Skeletal muscle tissue (tissue), 4 donors: Measurements from ENCODE around the gene USF1. TPM values are rescaled to one million over a fixed set of nuclear protein-coding genes. Genes with fewer than 3 reads are reported as not detected.

ENCODE experiments used
- H3K27ac ChIP-seq: one replicate; pipeline ENCODE4 v1.7.0; 2013; ENCODE audit warnings: mild to moderate bottlenecking, low read depth, low read length, inconsistent platforms
- H3K27me3 ChIP-seq, 3 donors: one replicate each; pipeline ENCODE4 v1.7.0; 2013; ENCODE audit warnings: low read length in 3 of 3; ENCODE audit not compliant: control insufficient read depth in 3 of 3, insufficient read depth in 3 of 3
- H3K36me3 ChIP-seq, 3 donors: one replicate each; pipeline ENCODE4 v1.7.0; 2013; ENCODE audit warnings: low read length in 3 of 3; ENCODE audit not compliant: control insufficient read depth in 3 of 3, insufficient read depth in 3 of 3
- H3K4me1 ChIP-seq, 3 donors: one replicate each; pipeline ENCODE4 v1.7.0; 2013; ENCODE audit warnings: low read length in 3 of 3, mild to moderate bottlenecking in 3 of 3; ENCODE audit not compliant: control insufficient read depth in 3 of 3, insufficient read depth in 3 of 3
- H3K4me3 ChIP-seq, 3 donors: one replicate each; pipeline ENCODE4 v1.7.0; 2013; ENCODE audit warnings: low read length in 3 of 3
- H3K9ac ChIP-seq, 3 donors: one replicate each; pipeline ENCODE4 v1.7.0; 2013; ENCODE audit warnings: low read length in 3 of 3, mild to moderate bottlenecking in 3 of 3, moderate library complexity in 2 of 3, low read depth in 1 of 3
- H3K9me3 ChIP-seq, 3 donors: one replicate each; pipeline ENCODE4 v1.7.0; 2013; ENCODE audit warnings: low read length in 3 of 3; ENCODE audit not compliant: control insufficient read depth in 3 of 3
- total RNA-seq: library from RNA; depleted of rRNA; stranded (reverse); fragments of >200 nt; gene quantifications from one replicate; pipeline ENCODE4 v1.2.3, GENCODE V29; 2014
- donor health status: Osteomylitis.

Gene USF1, protein sequence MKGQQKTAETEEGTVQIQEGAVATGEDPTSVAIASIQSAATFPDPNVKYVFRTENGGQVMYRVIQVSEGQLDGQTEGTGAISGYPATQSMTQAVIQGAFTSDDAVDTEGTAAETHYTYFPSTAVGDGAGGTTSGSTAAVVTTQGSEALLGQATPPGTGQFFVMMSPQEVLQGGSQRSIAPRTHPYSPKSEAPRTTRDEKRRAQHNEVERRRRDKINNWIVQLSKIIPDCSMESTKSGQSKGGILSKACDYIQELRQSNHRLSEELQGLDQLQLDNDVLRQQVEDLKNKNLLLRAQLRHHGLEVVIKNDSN
- total RNA-seq = 66.3 TPM

DNA sequence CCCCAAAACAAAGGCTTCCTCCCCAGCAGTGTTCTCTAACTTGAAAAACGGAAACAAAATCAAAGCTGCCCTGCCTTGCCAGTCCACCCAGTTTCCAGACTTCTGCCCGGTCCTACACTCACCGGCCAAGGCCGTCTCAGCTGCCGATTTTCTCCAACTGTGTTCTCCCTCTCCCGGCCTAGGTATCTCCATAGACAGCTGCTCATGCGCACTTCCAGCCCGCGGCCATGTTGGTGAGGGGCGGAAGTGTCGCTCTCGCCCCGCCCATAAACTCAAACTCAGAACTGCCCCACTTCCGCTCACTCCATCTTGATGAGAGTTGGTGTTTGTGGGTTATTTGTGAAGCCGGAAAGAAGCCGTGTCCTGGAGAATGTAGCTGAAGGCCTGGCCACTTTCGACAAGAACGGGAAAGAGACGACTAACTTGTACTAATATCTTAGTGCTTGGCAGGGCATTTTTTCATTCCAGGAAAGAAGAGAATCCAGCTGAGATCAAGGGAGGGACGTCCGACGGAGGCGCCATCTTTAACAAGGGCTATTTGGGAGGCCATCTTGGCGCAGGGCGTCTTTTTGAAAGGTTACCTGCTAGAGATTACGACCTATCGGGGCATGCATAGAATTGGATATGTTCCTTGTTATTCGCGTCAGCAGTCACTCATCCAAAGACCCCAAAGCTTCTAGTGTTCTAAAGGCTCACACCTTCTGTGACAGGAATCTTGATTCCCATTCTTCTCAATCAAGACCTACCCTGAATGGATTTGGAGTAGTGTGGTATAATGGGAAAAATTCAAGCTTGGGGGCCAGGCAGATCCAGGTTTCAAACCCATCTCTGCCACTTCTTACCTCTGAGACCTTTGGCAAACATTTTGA lies at the start of gene USF1:
Gene USF1, minus strand, starts transcription at position 242 of the 869 bp plus-strand sequence. CDS start 2,702 bp downstream, outside the sequence.
- H3K27me3 ChIP-seq = no peaks in the 10 kb centered on the region
- peaks cover 17 to 20% (median 18%) of the 10 kb centered on the region in 3 donors for H3K36me3 ChIP-seq
- H3K4me3 ChIP-seq = peak within 1 kb of the TSS; percentile 85 to 98 (median 96)
- no peaks in the 10 kb centered on the region for H3K9me3 ChIP-seq
- H3K27ac ChIP-seq = peak within 1 kb of the TSS; percentile 88
- H3K9ac ChIP-seq = peak within 1 kb of the TSS; percentile 95 to 97 (median 95)
- peaks cover 10 to 20% (median 17%) of the 10 kb centered on the region in 3 donors for H3K4me1 ChIP-seq

DNA sequence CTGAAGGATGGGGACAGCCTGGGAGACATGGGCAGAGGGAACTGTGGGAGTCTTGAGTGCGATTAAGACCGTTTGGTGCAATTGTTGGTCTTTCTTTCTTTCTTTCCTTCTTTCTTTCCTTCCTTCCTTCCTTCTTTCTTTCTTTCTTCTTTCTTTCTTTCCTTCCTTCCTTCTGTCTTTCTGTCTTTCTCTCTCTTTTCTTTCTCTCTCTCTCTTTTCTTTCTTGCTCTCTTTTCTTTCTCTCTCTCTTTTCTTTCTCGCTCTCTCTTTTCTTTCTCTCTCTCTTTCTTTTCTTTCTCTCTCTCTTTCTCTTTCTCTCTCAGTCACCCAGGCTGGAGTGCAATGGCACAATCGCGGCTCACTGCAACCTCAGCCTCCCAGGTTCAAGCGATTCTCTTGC lies 49.5 kb upstream of the USF1 start:
- Histone ChIP-seq H3K9ac (no peak overlapping the region), H3K4me3 (no peak overlapping the region)

DNA sequence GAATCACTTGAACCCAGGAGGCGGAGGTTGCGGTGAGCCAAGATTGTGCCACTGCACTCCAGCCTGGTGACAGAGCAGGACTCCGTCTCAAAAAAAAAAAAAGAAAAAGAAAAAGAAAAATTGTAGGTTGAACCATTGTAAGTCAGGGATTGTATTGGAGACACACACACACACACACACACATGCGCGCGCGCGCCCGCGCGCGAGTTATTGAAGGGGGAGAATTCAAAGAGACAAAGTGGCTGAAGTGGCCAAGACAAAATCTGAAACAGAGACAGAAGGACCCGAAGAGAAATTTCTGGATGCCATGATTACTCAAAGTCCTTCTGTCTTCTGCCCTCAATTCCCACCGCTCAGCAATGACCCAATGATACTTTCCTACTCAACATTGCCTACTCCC lies 48.7 kb upstream of the USF1 start:
- no peak overlapping the region for H3K9ac ChIP-seq
- H3K4me1 ChIP-seq = peaks cover 16 to 25% (median 17%) of the 10 kb centered on the region in 3 donors
- no peak overlapping the region for H3K27ac ChIP-seq
- H3K4me3 ChIP-seq = no peak overlapping the region
- no peaks in the 10 kb centered on the region for H3K9me3 ChIP-seq
- H3K27me3 ChIP-seq = no peaks in the 10 kb centered on the region
- peaks cover 0 to 2% (median 0%) of the 10 kb centered on the region in 3 donors for H3K36me3 ChIP-seq

More for the DNA sequence above, 49.5 kb upstream of the USF1 start:
- Histone ChIP-seq H3K27ac (no peak overlapping the region), H3K36me3 (peaks cover 3 to 9% (median 5%) of the 10 kb centered on the region in 3 donors), H3K27me3 (no peaks in the 10 kb centered on the region), H3K9me3 (no peaks in the 10 kb centered on the region), H3K4me1 (peaks cover 17 to 30% (median 19%) of the 10 kb centered on the region in 3 donors)

DNA sequence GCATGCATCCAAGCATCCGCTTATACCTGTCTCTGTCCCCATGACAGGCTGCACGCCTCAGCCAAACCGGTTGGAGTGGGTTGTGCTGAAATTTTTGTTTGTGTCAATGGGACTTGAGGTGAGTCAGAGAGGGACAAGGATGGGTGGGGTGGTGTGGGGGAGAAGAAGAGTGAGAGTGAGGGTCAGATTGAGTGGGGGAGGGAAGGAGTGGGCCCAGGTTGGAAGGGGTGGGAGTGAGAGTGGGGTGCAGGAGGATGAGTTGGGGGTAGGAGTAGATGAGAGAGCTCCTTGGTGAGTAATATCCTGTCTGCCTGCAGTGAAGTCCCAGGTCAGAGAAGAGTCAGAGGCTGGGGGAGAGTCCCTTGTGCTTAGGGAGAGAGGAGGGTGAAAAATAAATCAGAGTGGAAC lies 46.8 kb upstream of the USF1 start:
- Histone ChIP-seq H3K4me3 (no peak overlapping the region), H3K27me3 (no peaks in the 10 kb centered on the region), H3K36me3 (no peaks in the 10 kb centered on the region), H3K9ac (no peak overlapping the region), H3K4me1 (peaks cover 5 to 14% (median 8%) of the 10 kb centered on the region in 3 donors), H3K27ac (no peak overlapping the region), H3K9me3 (no peaks in the 10 kb centered on the region)

DNA sequence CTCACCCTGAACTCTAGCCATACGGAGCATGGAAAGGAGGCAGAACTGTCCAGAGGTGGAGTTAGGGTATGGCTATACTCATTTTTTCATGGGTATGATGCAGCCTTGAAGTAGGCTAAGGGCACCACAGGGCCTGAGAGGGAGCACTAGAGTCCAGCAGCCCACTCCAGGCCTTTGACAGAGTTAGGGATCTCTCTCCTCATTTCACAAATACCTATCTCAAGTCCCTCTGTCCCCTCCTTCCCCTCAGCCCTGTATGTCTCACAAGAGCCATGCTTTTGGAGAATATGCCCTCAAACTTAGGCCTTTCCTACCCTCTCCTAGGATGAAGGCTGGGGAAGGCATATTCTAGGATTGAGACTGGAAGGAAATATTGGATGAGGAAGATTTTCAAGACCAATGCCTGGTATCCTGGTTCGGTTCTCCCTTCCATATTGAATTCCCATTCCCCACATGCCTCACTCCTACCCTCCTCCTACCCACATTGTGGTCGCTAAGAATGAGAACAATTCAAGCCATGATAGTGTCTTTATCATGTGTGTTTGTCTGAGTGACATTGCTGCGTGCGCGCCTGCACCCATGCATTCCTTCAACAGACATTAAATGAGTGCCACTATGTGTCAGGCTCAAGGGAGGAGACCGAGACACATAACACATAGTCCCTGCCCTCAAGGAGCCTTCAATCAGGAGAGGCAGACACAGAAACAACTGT lies 46.2 kb upstream of the USF1 start:
- Histone ChIP-seq H3K27me3 (no peaks in the 10 kb centered on the region), H3K4me3 (no peak overlapping the region), H3K9ac (no peak overlapping the region), H3K27ac (no peak overlapping the region), H3K4me1 (peaks cover under 1 to 7% (median 3%) of the 10 kb centered on the region in 3 donors), H3K9me3 (no peaks in the 10 kb centered on the region), H3K36me3 (no peaks in the 10 kb centered on the region)

DNA sequence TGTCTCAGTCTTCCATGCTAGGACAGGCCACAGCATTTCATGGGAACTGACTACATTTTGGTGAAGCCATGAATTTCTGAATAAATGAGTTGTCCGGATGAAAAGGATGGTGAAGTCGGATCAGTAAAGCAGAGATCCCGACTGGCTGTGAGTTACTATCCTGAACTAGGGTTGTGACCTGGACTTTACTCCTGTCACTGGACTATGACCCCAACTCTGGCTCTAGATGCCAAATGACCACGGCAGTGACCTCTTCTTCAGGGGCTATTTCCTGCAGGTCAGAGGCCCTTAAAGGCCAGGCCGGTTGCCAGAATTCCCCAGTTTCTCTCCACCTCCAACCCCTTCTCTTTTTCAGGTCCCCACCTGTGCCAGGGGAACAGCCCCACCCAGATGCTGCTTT lies 45.3 kb upstream of the USF1 start:
- Histone ChIP-seq H3K36me3 (no peaks in the 10 kb centered on the region), H3K27me3 (no peaks in the 10 kb centered on the region), H3K9me3 (no peaks in the 10 kb centered on the region), H3K4me3 (no peak overlapping the region), H3K27ac (no peak overlapping the region), H3K9ac (no peak overlapping the region), H3K4me1 (peaks cover 0 to 4% (median 0%) of the 10 kb centered on the region in 3 donors)

DNA sequence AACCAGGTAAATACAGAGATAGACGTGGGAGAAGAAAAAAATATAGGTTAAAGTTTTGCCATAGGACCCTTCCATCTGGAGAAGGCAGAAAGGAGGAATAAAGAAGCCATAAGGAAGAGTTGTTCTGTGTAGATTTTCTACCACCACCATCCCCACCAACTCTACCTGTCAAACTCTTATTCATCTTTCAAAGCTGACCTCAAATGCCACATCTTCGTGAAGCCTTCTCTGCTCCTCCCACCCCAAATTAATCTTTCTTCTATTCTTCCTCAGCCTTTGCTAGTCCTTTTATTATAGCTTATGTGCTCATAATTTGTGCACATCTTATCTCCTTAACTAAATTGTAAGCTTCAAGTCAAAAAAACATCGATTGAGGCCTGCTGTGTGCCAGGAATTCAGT lies 44.8 kb upstream of the USF1 start:
- H3K4me1 ChIP-seq = peaks cover 0 to 4% (median 0%) of the 10 kb centered on the region in 3 donors
- H3K27ac ChIP-seq = no peak overlapping the region
- H3K4me3 ChIP-seq = no peak overlapping the region
- no peaks in the 10 kb centered on the region for H3K9me3 ChIP-seq
- no peak overlapping the region for H3K9ac ChIP-seq
- H3K36me3 ChIP-seq = no peaks in the 10 kb centered on the region
- no peaks in the 10 kb centered on the region for H3K27me3 ChIP-seq

DNA sequence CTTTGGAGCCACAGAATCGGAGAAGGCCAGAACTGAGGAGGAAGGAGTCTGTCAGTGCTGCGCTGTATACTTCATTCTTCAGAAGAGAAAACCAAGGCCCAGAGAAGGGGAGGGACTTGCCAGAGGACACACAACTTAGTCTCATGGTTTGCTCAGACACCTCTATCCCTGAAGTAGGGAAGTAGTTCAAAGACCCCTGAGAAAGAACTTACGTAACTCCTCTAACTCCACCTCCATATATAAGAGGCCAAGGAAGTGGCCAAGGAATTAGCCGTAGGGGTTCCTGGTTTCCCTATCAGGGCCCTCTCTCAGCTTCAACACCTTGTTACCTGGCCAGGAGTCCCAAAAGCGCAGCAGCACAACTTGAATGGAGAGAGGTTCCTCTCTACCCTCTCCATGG lies 44.2 kb upstream of the USF1 start:
- H3K27ac ChIP-seq = no peak overlapping the region
- no peaks in the 10 kb centered on the region for H3K36me3 ChIP-seq
- no peaks in the 10 kb centered on the region for H3K9me3 ChIP-seq
- H3K27me3 ChIP-seq = no peaks in the 10 kb centered on the region
- H3K4me1 ChIP-seq = peaks cover 0 to 4% (median 0%) of the 10 kb centered on the region in 3 donors
- H3K9ac ChIP-seq = no peak overlapping the region
- H3K4me3 ChIP-seq = no peak overlapping the region

DNA sequence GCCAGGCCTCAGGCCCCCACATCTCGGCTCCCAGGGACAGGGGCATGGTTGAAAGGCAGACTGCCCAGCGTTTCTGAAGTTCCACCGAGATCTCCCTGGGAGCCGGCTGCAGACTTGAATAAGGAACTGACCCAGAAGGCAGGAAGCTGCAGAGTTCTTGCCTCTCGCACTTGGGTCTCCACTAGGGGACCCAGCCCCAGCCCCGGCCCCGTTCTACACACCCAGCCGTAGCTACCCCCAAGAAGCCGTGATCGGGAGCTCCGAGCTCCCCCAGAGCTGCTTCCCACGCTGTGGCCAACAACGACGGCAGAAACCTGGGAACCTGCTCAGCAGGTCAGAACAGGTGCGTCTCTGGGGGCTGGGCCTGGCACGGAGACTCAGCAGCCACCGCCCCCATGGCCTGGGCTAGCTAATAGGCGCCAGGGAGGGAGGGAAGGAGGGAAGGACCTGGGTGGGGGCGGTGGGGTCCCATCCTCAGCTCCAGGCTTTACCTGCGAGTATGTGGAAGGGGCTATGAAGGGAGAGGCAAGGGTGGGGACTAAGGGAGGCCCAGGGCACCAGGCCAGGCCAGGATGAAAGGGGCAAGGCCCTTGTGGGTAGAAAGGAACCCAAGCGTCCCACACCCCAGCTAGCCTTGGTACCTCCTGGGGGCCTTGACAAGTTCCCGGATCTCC lies 43.6 kb upstream of the USF1 start, which contains the start of gene NECTIN4:
Gene NECTIN4, minus strand, starts transcription at position 308 of the 674 bp plus-strand sequence. Its CDS starts 262 bp downstream, at position 46.
- no peaks in the 10 kb centered on the region for H3K27me3 ChIP-seq
- H3K27ac ChIP-seq = no peak within 1 kb of the TSS
- no peak within 1 kb of the TSS for H3K4me3 ChIP-seq
- no peak within 1 kb of the TSS for H3K9ac ChIP-seq
- H3K4me1 ChIP-seq = peaks cover 0 to 4% (median 0%) of the 10 kb centered on the region in 3 donors
- no peaks in the 10 kb centered on the region for H3K9me3 ChIP-seq
- H3K36me3 ChIP-seq = no peaks in the 10 kb centered on the region
